Mesendoderm (in vitro differentiated cells): ENCODE results near the gene ETF1.

Experiments
- DNase-seq: peaks from one replicate; pipeline ENCODE4 v3.0.0; 2013
- H2AK5ac ChIP-seq: 2 replicates; pipeline ENCODE4 v1.6.1; 2013; ENCODE audit warnings: low read length, inconsistent platforms
- H2BK120ac ChIP-seq: 2 replicates; pipeline ENCODE4 v1.6.1; 2013; ENCODE audit warnings: low read depth, mild to moderate bottlenecking, low read length, moderate library complexity, mixed read lengths
- H2BK15ac ChIP-seq: replicated peaks from 2 replicates; pipeline ENCODE4 v1.6.1; 2013; ENCODE audit warnings: low read depth, mild to moderate bottlenecking, moderate library complexity
- H2BK5ac ChIP-seq: 2 replicates; pipeline ENCODE4 v1.6.1; 2013; ENCODE audit warnings: low read length, inconsistent platforms
- H3K18ac ChIP-seq: 2 replicates; pipeline ENCODE4 v1.6.1; 2013; ENCODE audit warnings: mild to moderate bottlenecking, low read length, mixed read lengths
- H3K23ac ChIP-seq: one replicate; pipeline ENCODE4 v1.6.1; 2013; ENCODE audit warnings: low read length
- H3K27ac ChIP-seq: 2 replicates; pipeline ENCODE4 v1.5.1; 2013; ENCODE audit warnings: low read depth, mild to moderate bottlenecking, inconsistent platforms, low read length, moderate library complexity
- H3K27me3 ChIP-seq: 2 replicates; pipeline ENCODE4 v1.6.1; 2013; ENCODE audit warnings: low read length, control low read depth, mild to moderate bottlenecking, inconsistent platforms; ENCODE audit not compliant: insufficient read depth, poor library complexity
- H3K36me3 ChIP-seq: 2 replicates; pipeline ENCODE4 v1.6.1; 2013; ENCODE audit warnings: low read length, inconsistent platforms; ENCODE audit not compliant: control insufficient read depth, insufficient read depth
- H3K4ac ChIP-seq: one replicate; pipeline ENCODE4 v1.6.1; 2013; ENCODE audit warnings: low read depth, mild to moderate bottlenecking, low read length, moderate library complexity
- H3K4me1 ChIP-seq: 2 replicates; pipeline ENCODE4 v1.6.1; 2013; ENCODE audit warnings: low read depth, low read length, inconsistent platforms; ENCODE audit not compliant: control insufficient read depth
- H3K4me2 ChIP-seq: 2 replicates; pipeline ENCODE4 v1.6.1; 2013; ENCODE audit warnings: low read length
- H3K4me3 ChIP-seq: 2 replicates; pipeline ENCODE4 v1.5.1; 2013; ENCODE audit warnings: mild to moderate bottlenecking, low read length
- H3K56ac ChIP-seq: one replicate; pipeline ENCODE4 v1.6.1; 2013; ENCODE audit warnings: low read length
- H3K79me1 ChIP-seq: 2 replicates; pipeline ENCODE4 v1.6.1; 2013; ENCODE audit warnings: low read length, inconsistent platforms
- H3K79me2 ChIP-seq: 2 replicates; pipeline ENCODE4 v1.6.1; 2013; ENCODE audit warnings: mild to moderate bottlenecking, low read length; ENCODE audit not compliant: control insufficient read depth, insufficient read depth
- H3K9ac ChIP-seq: 2 replicates; pipeline ENCODE4 v1.6.1; 2013; ENCODE audit warnings: low read length, inconsistent platforms
- H4K5ac ChIP-seq: one replicate; pipeline ENCODE4 v1.6.1; 2013; ENCODE audit warnings: low read length
- H4K8ac ChIP-seq: one replicate; pipeline ENCODE4 v1.6.1; 2013; ENCODE audit warnings: low read depth, mild to moderate bottlenecking, control low read depth, low read length, moderate library complexity
- WGBS: extraction: QIAGEN DNeasy Blood & Tissue Kit; methylation state at CpG from one replicate; pipeline ENCODE4 v1.1.7; 2013; ENCODE audit warnings: low lambda C conversion rate, missing lambda C conversion rate; ENCODE audit not compliant: insufficient coverage; ENCODE audit errors: extremely low coverage; 5-methylcytosine and 5-hydroxymethylcytosine counted together

ETF1 gene

GRCh38 chr5:138460032-138460693, 82.9 kb downstream of the ETF1 start:
- WGBS: no CpG with 5 or more reads among the region's 4 CpGs
- no peak overlapping the region for H3K27ac ChIP-seq
- H2BK15ac ChIP-seq: no peak overlapping the region

GRCh38 chr5:138459311-138459933, 83.6 kb downstream of the ETF1 start:
- H3K36me3 ChIP-seq: no peaks in the 10 kb centered on the region
- H3K9ac ChIP-seq: no peak overlapping the region
- H4K8ac ChIP-seq: no peak overlapping the region
- no peak overlapping the region for H3K4ac ChIP-seq
- no peak overlapping the region for H3K4me2 ChIP-seq
- H2BK120ac ChIP-seq: no peak overlapping the region
- no peaks in the 10 kb centered on the region for H3K27me3 ChIP-seq
- no peaks in the 10 kb centered on the region for H3K4me1 ChIP-seq
- H3K18ac ChIP-seq: no peak overlapping the region
- no peak overlapping the region for H3K56ac ChIP-seq
- no CpG with 5 or more reads among the region's 11 CpGs for WGBS
- no peak overlapping the region for H2BK15ac ChIP-seq
- no peak overlapping the region for H2AK5ac ChIP-seq
- no peak overlapping the region for H3K27ac ChIP-seq
- no peak overlapping the region for H3K4me3 ChIP-seq
- H2BK5ac ChIP-seq: no peak overlapping the region
- no peak overlapping the region for H4K5ac ChIP-seq
- no peaks in the 10 kb centered on the region for H3K79me2 ChIP-seq
- no peak overlapping the region for H3K23ac ChIP-seq
- no peaks in the 10 kb centered on the region for H3K79me1 ChIP-seq
- no peak for DNase-seq

More at GRCh38 chr5:138460032-138460693, 82.9 kb downstream of the ETF1 start:
- Histone ChIP-seq H2BK5ac (no peak overlapping the region), H3K4me2 (no peak overlapping the region), H3K56ac (peak overlapping the region; percentile 10), H3K9ac (no peak overlapping the region), H3K4me3 (no peak overlapping the region), H3K36me3 (no peaks in the 10 kb centered on the region), H3K4me1 (no peaks in the 10 kb centered on the region), H2BK120ac (no peak overlapping the region), H3K79me2 (no peaks in the 10 kb centered on the region), H2AK5ac (no peak overlapping the region), H3K4ac (no peak overlapping the region), H3K27me3 (no peaks in the 10 kb centered on the region), H4K8ac (no peak overlapping the region), H3K18ac (no peak overlapping the region), H3K79me1 (no peaks in the 10 kb centered on the region), H4K5ac (no peak overlapping the region), H3K23ac (no peak overlapping the region)
- DNase-seq: no peak

GRCh38 chr5:138458856-138459255, 84.2 kb downstream of the ETF1 start:
- Histone ChIP-seq H3K79me2 (no peaks in the 10 kb centered on the region), H3K79me1 (no peaks in the 10 kb centered on the region), H3K23ac (no peak overlapping the region), H3K4me3 (no peak overlapping the region), H3K4ac (no peak overlapping the region), H4K8ac (no peak overlapping the region), H3K4me2 (no peak overlapping the region), H2BK5ac (no peak overlapping the region), H3K9ac (no peak overlapping the region), H2BK15ac (no peak overlapping the region), H3K4me1 (no peaks in the 10 kb centered on the region), H3K27ac (no peak overlapping the region), H3K36me3 (no peaks in the 10 kb centered on the region), H3K56ac (no peak overlapping the region), H2BK120ac (no peak overlapping the region), H3K18ac (no peak overlapping the region), H3K27me3 (no peaks in the 10 kb centered on the region), H2AK5ac (no peak overlapping the region), H4K5ac (no peak overlapping the region)
- WGBS: no CpG with 5 or more reads among the region's 9 CpGs
- no peak for DNase-seq

- H3K36me3 ChIP-seq: no peaks in the 10 kb centered on the region
- no peak overlapping the region for H4K8ac ChIP-seq
- no peak for DNase-seq
- no peak overlapping the region for H3K4ac ChIP-seq
- no peaks in the 10 kb centered on the region for H3K79me1 ChIP-seq
- H3K27ac ChIP-seq: no peak overlapping the region
- no peak overlapping the region for H3K9ac ChIP-seq
- no peak overlapping the region for H3K56ac ChIP-seq
- no peaks in the 10 kb centered on the region for H3K79me2 ChIP-seq
- H3K27me3 ChIP-seq: no peaks in the 10 kb centered on the region
- H2BK120ac ChIP-seq: no peak overlapping the region
- no peak overlapping the region for H2BK15ac ChIP-seq
- H3K18ac ChIP-seq: no peak overlapping the region
- no peak overlapping the region for H3K4me2 ChIP-seq
- H3K23ac ChIP-seq: no peak overlapping the region
- H3K4me1 ChIP-seq: no peaks in the 10 kb centered on the region
- H2AK5ac ChIP-seq: no peak overlapping the region
- H2BK5ac ChIP-seq: no peak overlapping the region
- no peak overlapping the region for H3K4me3 ChIP-seq
- no peak overlapping the region for H4K5ac ChIP-seq
- WGBS: no CpG with 5 or more reads among the region's 11 CpGs
Measured at GRCh38 chr5:138458384-138458783, 84.7 kb downstream of the ETF1 start.

GRCh38 chr5:138457531-138458275, 85.3 kb downstream of the ETF1 start:
- H3K79me1 ChIP-seq: no peaks in the 10 kb centered on the region
- no peak overlapping the region for H4K5ac ChIP-seq
- no CpG with 5 or more reads among the region's 12 CpGs for WGBS
- no peaks in the 10 kb centered on the region for H3K27me3 ChIP-seq
- H3K4me3 ChIP-seq: no peak overlapping the region
- H2AK5ac ChIP-seq: no peak overlapping the region
- no peak overlapping the region for H3K4ac ChIP-seq
- H3K4me1 ChIP-seq: no peaks in the 10 kb centered on the region
- no peak overlapping the region for H3K9ac ChIP-seq
- H3K79me2 ChIP-seq: no peaks in the 10 kb centered on the region
- no peak overlapping the region for H3K27ac ChIP-seq
- no peak overlapping the region for H3K4me2 ChIP-seq
- no peak overlapping the region for H3K56ac ChIP-seq
- no peak overlapping the region for H2BK120ac ChIP-seq
- H3K23ac ChIP-seq: no peak overlapping the region
- H4K8ac ChIP-seq: no peak overlapping the region
- no peak overlapping the region for H3K18ac ChIP-seq
- H2BK15ac ChIP-seq: no peak overlapping the region
- H2BK5ac ChIP-seq: no peak overlapping the region
- no peaks in the 10 kb centered on the region for H3K36me3 ChIP-seq
- DNase-seq: no peak
